Activated CD4-positive, alpha-beta T cell treated with anti-CD3 and anti-CD28 coated beads, Interleukin-2, amount 10 ng/mL, durations not matched to agents 7 days and 5 days (primary cell): ENCODE results near the gene PARD3. TPM values are rescaled to one million over a fixed set of nuclear protein-coding genes. Genes with fewer than 3 reads are reported as not detected.

Source experiments
- CTCF ChIA-PET: fragments of 350-600 bp; sonication (Branson Sonifier 250); formaldehyde crosslinking; loops from one replicate; lab custom pipeline; 2021; ENCODE audit warnings: antibody characterized with exemption; lab: Charles Lee
- POLR2A ChIA-PET: fragments of 350-600 bp; sonication (Branson Sonifier 250); formaldehyde crosslinking; loops from one replicate; lab custom pipeline; 2021; ENCODE audit warnings: antibody characterized with exemption; lab: Charles Lee
- DNase-seq: peaks from one replicate; pipeline ENCODE4 v3.0.0-alpha.2; 2020
- H3K27ac Mint-ChIP-seq: one replicate; pipeline ENCODE4 v1.8.0; 2021; ENCODE audit warnings: mild to moderate bottlenecking, moderate library complexity, mixed read lengths
- H3K27me3 Mint-ChIP-seq: one replicate; pipeline ENCODE4 v1.8.0; 2021; ENCODE audit warnings: mixed read lengths
- H3K36me3 Mint-ChIP-seq: one replicate; pipeline ENCODE4 v1.8.0; 2021; ENCODE audit warnings: low read depth, mixed read lengths
- H3K4me1 Mint-ChIP-seq: one replicate; pipeline ENCODE4 v1.8.0; 2021; ENCODE audit warnings: mixed read lengths
- H3K4me3 Mint-ChIP-seq: one replicate; pipeline ENCODE4 v1.8.0; 2021; ENCODE audit warnings: mild to moderate bottlenecking, moderate library complexity, mixed read lengths
- H3K9me3 Mint-ChIP-seq: one replicate; pipeline ENCODE4 v1.8.0; 2021; ENCODE audit warnings: mixed read lengths
- total RNA-seq, 2 experiments: library from RNA; stranded (reverse); gene quantifications; one replicate each; pipeline ENCODE4 v1.2.3, GENCODE V29; 2021

Gene PARD3
- total RNA-seq, 2 experiments from 2014 or later: 1.0 to 1.2 TPM

DNA sequence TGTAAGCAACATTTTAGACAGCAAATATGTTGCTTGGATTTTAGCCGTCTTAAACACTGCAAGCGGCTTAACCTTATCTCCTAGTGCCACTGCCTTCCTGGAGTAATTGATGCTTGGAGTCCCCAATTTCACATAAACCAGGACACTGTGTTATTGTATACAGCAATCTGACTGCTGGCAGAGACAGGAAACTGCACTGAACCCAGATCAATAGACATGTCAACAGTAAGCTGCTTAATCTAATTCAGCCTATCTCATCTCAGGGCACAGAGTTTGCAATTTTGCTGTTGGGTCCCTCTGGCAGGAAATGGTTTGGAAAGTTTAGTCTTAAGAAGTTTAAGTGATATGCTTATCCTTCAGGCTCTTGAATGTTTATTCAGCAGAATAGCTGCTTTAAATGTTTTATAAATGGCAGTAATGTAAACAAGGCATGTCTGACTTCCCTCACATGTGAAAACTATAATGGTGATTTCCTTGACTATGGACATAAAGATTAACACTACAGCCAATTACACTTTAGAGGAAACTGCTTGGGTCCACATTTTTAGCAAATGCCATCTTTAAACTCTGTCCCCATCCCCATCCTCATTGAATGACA lies 598.6 kb downstream of the PARD3 start:
- peaks cover 6% of the 10 kb centered on the region for H3K4me1 Mint-ChIP-seq
- POLR2A ChIA-PET: interaction anchor here (0.6 kb wide), 1 partner anchor 95 kb away, joined by 3 read pairs; no protein-coding TSS in a partner anchor

DNA sequence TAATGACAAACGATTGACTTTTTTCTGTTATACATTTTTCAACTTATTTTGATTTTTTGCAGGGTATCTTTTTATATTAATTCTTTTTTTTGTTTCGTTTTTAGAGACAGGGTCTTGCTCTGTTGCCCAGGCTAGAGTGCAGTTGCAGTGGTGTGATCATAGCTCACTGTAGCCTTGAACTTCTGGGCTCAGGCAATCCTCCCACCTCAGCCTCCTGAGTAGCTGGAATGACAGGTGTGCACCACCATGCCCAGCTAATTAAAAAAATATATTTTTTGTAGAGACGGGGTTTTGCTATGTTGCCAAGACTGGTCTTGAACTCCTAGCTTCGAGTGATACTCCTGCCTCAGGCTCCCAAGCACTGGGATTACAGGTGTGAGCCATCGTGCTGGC lies 601.3 kb downstream of the PARD3 start:
- Mint-ChIP-seq H3K36me3 (no peaks in the 10 kb centered on the region), H3K27me3 (no peaks in the 10 kb centered on the region), H3K4me1 (no peaks in the 10 kb centered on the region), H3K27ac (no peak overlapping the region), H3K4me3 (no peak overlapping the region), H3K9me3 (no peaks in the 10 kb centered on the region)
- ChIA-PET CTCF (no interaction called here), POLR2A (no interaction called here)
- no peak for DNase-seq

More for the DNA sequence above, 598.6 kb downstream of the PARD3 start:
- H3K9me3 Mint-ChIP-seq: no peaks in the 10 kb centered on the region
- DNase-seq: no peak
- no peaks in the 10 kb centered on the region for H3K36me3 Mint-ChIP-seq
- no peak overlapping the region for H3K27ac Mint-ChIP-seq
- CTCF ChIA-PET: no interaction called here
- H3K27me3 Mint-ChIP-seq: no peaks in the 10 kb centered on the region
- no peak overlapping the region for H3K4me3 Mint-ChIP-seq

DNA sequence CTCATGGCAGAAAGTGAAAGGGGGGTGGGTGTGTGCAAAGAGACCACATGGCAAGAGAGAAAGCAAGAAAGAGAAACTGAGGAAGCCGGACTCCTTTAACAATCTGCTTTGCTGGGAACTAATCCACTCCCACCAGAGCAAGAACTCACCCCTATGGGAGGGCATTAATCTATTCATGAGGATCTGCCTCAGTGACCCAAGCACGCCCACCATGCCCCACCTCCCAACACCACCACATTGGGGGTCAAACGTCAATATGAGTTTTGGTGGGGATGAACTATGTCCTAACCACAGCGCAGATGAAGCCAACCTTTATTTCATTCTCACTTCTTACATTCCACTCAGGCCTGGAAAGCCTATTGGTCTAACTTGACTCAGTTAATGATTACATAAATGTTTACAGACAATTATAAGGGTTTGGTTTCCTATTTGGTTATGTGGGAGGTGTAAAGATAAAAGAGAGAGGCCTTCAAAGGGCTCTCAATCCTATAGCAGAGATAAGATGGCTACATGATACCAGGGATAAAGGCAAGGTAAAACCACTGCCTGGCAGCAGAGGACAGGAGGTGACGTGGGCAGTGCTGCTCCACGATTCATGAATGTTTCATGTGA lies 601.8 kb downstream of the PARD3 start:
- H3K36me3 Mint-ChIP-seq: no peaks in the 10 kb centered on the region
- H3K27ac Mint-ChIP-seq: no peak overlapping the region
- H3K27me3 Mint-ChIP-seq: no peaks in the 10 kb centered on the region
- ChIA-PET CTCF (no interaction called here), POLR2A (no interaction called here)
- no peak overlapping the region for H3K4me3 Mint-ChIP-seq
- H3K4me1 Mint-ChIP-seq: no peaks in the 10 kb centered on the region
- H3K9me3 Mint-ChIP-seq: no peaks in the 10 kb centered on the region
- DNase-seq: no peak

DNA sequence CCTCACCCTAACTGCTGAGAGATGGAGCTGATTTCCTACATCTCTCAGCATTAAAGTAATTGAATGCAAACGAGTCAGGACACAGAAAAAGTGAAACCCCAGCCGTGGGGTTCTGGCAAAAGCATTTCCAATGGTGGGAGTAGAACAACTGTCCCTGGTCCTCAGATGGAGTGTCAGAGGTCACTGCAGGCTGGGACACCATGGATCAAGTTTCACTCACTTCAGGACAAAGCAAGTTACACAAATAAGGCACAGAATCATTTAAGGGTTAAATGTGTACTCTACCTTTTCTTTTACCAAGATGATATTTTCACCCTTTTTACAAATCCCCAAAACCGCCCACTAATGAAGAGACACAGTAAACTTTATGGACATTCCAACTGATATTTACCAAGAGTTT lies 607.8 kb downstream of the PARD3 start:
- ChIA-PET CTCF (no interaction called here), POLR2A (no interaction called here)
- H3K4me3 Mint-ChIP-seq: no peak overlapping the region

DNA sequence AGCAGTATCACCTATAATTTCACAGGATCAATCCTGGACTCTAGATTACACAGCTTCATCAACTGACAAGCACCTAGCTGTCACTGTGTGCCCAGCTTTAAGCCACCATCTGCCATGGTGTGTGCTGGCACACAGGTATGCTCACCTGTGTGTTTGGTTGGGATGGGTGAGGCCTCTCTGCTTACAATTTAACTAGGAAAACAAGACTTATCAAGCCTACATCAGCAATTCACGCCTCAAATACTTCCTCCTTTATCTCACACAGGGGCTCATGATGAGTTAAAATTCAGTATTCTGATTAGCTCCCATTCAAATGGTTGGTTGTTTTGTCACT lies 608.2 kb downstream of the PARD3 start:
- Mint-ChIP-seq H3K4me3 (no peak overlapping the region), H3K36me3 (no peaks in the 10 kb centered on the region), H3K27me3 (no peaks in the 10 kb centered on the region), H3K9me3 (no peaks in the 10 kb centered on the region), H3K27ac (no peak overlapping the region), H3K4me1 (peaks cover 6% of the 10 kb centered on the region)
- ChIA-PET CTCF (no interaction called here), POLR2A (no interaction called here)
- no peak for DNase-seq

More for the DNA sequence above, 607.8 kb downstream of the PARD3 start:
- Mint-ChIP-seq H3K27me3 (no peaks in the 10 kb centered on the region), H3K36me3 (no peaks in the 10 kb centered on the region), H3K9me3 (no peaks in the 10 kb centered on the region), H3K4me1 (peaks cover 6% of the 10 kb centered on the region), H3K27ac (no peak overlapping the region)
- DNase-seq: no peak

DNA sequence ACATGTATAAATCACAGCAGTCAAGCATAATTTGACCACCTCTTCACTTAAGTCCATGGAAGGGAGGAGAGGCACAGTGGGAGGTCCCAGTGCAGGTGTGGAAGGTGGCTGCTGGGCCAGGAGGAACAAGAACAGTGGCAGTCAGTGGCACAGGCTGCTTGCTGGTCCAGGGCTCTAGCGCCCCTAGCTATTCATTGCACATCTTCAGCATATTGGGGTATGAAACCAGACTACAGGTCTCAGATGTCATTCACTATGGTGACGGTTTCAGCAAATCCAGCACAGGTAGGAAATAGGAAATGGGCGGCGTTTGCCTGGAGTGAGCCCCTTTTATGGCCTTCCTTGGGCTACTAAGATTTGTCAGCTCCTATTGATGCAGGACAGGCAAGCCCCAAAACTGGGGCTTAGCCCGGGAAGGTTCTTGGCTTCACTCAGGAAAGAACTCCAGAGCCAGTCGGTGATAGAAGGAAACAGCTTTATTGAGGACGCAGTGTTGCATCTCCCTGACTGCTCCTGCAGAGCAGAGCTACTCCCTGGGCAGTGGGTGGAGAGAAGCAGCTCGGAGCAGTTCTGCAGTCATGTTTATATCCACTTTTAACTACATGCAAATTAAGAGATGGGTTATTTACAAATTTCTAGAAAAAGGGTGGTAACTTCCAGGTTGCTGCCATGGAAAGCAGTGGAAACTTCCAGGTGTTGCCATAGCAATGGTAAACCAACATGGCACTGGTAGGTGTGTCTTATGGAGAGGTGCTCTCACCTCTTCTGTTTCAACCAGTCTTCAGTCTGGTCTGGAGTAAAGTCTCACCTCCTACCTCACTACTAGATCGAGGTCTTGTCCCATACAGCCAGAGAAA lies 608.8 kb downstream of the PARD3 start:
- no peak overlapping the region for H3K4me3 Mint-ChIP-seq
- H3K4me1 Mint-ChIP-seq: peaks cover 6% of the 10 kb centered on the region
- no peak overlapping the region for H3K27ac Mint-ChIP-seq
- no peaks in the 10 kb centered on the region for H3K36me3 Mint-ChIP-seq
- ChIA-PET POLR2A (no interaction called here), CTCF (no interaction called here)
- H3K9me3 Mint-ChIP-seq: no peaks in the 10 kb centered on the region
- DNase-seq: no peak
- no peaks in the 10 kb centered on the region for H3K27me3 Mint-ChIP-seq

DNA sequence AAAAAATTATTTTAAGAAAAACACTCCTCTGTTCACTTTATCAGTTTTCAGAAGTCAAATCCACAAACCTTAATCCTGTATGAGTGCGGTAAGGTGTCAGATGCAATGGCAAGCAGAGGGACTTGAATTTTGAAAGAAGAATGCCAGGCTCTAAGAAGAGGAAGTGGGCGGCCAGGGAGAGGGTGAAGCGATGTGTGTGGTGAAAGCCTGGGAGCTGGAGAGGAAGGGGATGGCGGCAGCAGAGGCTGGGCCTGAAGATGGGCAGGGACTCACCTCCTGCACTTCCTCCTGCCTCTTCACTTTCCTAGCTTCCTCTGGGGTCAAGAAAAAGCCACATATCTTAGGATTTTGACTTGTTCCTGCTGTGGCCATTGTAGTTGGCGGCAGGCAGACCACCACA lies 609.6 kb downstream of the PARD3 start:
- CTCF ChIA-PET: no interaction called here
- Mint-ChIP-seq H3K27ac (no peak overlapping the region), H3K4me3 (no peak overlapping the region), H3K4me1 (peaks cover 6% of the 10 kb centered on the region), H3K27me3 (no peaks in the 10 kb centered on the region), H3K9me3 (no peaks in the 10 kb centered on the region), H3K36me3 (no peaks in the 10 kb centered on the region)
- POLR2A ChIA-PET: no interaction called here
- DNase-seq: no peak

DNA sequence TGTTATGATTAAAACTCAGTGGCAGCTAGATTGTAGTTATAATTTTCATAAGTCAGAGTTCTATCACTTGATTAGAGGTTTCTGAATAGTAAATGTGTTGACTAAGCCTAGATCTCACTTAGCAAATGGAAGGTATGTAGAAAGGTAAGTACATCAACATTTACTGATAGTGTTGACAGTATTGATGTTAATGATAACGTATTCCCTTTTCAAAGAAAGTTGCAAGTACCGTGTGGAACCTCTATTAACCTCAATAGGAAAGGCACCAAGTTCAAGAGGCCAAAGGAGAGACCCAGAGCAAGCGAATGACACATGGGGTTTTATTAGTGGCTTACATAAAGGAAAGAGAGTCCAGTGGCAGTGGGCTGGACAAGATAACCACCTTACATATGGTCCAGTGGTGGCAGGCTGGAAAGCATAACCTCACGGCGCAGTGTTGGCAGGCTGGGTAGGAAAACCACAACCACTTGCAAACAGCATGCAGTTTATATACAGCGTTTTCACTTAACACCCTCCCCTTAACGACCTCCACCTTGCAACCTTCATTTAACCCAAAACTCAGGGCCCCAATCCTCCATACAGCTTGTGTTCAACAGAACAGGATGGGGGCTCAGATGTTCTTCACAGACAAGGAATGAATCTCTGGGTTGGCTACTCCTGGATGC lies 611.0 kb downstream of the PARD3 start:
- H3K9me3 Mint-ChIP-seq: no peaks in the 10 kb centered on the region
- H3K27ac Mint-ChIP-seq: no peak overlapping the region
- CTCF ChIA-PET: no interaction called here
- no peaks in the 10 kb centered on the region for H3K36me3 Mint-ChIP-seq
- H3K27me3 Mint-ChIP-seq: no peaks in the 10 kb centered on the region
- POLR2A ChIA-PET: no interaction called here
- H3K4me3 Mint-ChIP-seq: no peak overlapping the region
- H3K4me1 Mint-ChIP-seq: peaks cover 6% of the 10 kb centered on the region
- no peak for DNase-seq

DNA sequence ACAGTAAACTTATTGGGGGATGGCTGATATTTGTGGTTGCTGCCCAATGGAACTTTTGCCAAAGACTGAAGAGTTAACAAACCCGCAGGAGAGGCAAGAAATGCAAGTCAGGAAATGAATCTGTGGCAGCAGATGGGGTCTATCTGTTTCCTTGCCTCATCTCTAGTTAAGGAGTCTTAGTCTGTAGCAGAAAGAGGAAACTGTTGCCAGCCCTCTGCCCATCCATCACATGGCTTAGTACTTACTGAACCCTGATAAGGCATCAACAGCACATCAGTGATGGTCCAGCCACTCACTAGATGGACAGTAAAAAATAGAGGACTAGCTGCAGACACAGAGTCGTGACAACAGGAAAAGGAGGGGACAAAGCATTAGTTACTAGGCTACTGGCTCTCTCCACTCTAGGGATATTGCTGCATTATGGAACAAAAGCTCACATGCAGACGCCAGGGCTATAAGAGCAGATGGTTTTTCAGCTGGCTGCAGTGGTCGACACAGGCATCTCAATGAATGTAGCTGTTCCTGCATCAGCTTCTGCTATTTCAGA lies 614.7 kb downstream of the PARD3 start:
- no peak for DNase-seq
- POLR2A ChIA-PET: no interaction called here
- H3K27ac Mint-ChIP-seq: no peak overlapping the region
- H3K4me1 Mint-ChIP-seq: peaks cover 1% of the 10 kb centered on the region
- no peaks in the 10 kb centered on the region for H3K9me3 Mint-ChIP-seq
- H3K4me3 Mint-ChIP-seq: no peak overlapping the region
- CTCF ChIA-PET: no interaction called here
- H3K36me3 Mint-ChIP-seq: no peaks in the 10 kb centered on the region
- H3K27me3 Mint-ChIP-seq: no peaks in the 10 kb centered on the region

DNA sequence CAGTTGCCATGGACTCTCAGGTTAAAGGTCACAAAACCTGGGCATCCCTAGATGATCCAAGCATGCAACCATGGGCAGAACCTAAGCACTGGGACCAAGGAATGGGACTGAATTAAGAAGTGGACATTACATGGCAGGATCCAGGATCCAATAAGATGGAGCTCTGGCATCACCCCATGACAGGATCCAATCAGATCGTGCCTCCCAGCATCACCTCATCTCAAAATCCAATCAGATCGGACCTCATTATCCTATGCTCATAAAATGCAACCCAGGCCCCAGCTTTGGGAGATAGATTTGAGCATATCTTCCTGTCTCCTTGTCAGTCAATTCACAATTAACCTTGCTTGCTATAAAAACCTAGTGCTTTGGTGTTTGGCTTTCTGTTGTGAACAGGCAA lies 616.1 kb downstream of the PARD3 start:
- H3K4me1 Mint-ChIP-seq: no peaks in the 10 kb centered on the region
- H3K36me3 Mint-ChIP-seq: no peaks in the 10 kb centered on the region
- POLR2A ChIA-PET: no interaction called here
- no peaks in the 10 kb centered on the region for H3K27me3 Mint-ChIP-seq
- H3K9me3 Mint-ChIP-seq: no peaks in the 10 kb centered on the region
- no peak for DNase-seq
- CTCF ChIA-PET: no interaction called here
- no peak overlapping the region for H3K27ac Mint-ChIP-seq
- H3K4me3 Mint-ChIP-seq: no peak overlapping the region

DNA sequence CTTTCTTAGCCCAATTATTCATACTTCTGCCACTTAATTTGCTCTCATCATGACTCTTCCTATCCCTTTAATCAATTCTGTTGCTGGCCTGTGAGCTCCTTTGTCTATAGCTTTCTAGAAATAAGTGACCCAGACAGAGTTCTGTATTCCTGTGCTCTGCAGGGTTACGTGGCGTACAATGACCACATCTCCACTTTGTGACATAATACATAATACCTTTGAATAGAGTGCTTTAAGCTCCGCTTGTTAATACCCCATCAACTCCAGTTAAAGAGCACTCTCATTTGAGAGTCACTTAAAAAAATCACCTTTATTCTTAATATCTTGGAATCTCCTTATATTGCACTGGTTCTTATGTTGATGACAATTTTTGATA lies 619.0 kb downstream of the PARD3 start:
- no peak for DNase-seq
- Mint-ChIP-seq H3K4me3 (no peak overlapping the region), H3K27ac (no peak overlapping the region), H3K4me1 (no peaks in the 10 kb centered on the region), H3K9me3 (no peaks in the 10 kb centered on the region), H3K36me3 (no peaks in the 10 kb centered on the region), H3K27me3 (no peaks in the 10 kb centered on the region)
- CTCF ChIA-PET: no interaction called here
- POLR2A ChIA-PET: no interaction called here

DNA sequence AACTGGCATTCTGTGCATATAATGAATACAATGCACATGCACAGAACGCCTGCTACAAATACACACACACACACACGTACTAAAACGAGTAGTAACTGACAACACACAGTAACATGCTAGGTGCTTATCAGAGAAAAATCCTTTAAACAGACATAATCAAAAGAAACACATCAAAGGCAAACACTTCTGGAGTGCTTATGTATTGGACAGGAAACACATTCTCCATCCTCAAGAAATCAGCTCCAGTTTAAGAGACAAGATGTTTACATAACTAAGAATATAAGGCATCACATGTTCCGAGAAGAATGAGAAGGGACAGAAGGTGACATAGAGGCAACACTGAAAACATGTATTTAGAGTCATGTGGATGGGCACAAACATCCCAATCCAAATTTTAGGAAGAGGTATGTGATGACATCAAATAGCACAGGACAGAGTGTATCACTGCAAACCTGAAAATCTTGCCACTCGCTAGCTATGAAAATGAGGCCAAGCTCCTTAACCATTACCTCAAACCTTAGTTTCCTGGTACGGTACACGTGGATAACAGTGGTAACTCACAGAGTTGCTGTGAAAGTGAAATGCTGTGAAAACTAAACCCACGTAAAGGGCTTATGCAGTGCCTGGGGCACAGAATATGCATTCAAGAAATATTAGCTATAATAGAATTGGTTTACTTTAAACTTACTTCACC lies 619.6 kb downstream of the PARD3 start:
- H3K27ac Mint-ChIP-seq: no peak overlapping the region
- POLR2A ChIA-PET: no interaction called here
- no peaks in the 10 kb centered on the region for H3K27me3 Mint-ChIP-seq
- CTCF ChIA-PET: no interaction called here
- H3K4me1 Mint-ChIP-seq: no peaks in the 10 kb centered on the region
- H3K4me3 Mint-ChIP-seq: no peak overlapping the region
- DNase-seq: no peak
- H3K9me3 Mint-ChIP-seq: no peaks in the 10 kb centered on the region
- H3K36me3 Mint-ChIP-seq: no peaks in the 10 kb centered on the region
